H1 (cell line): ENCODE measurements around the gene NOTUM. TPM values are rescaled to one million over a fixed set of nuclear protein-coding genes. Genes with fewer than 3 reads are reported as not detected.

ENCODE experiments used
- CTCF ChIA-PET: fragments of 300-600 bp; sonication (Branson Sonifier 250); formaldehyde crosslinking; loops from one replicate; lab custom pipeline; 2021; ENCODE audit not compliant: partially characterized antibody; lab: Charles Lee
- POLR2A ChIA-PET: fragments of 300-600 bp; sonication (Branson Sonifier 250); formaldehyde crosslinking; loops from one replicate; lab custom pipeline; 2021; ENCODE audit warnings: inconsistent platforms; ENCODE audit not compliant: partially characterized antibody; lab: Charles Lee
- DNase-seq, 2 experiments: peaks; one replicate each; pipeline versions ENCODE4 v3.0.0 to v3.0.0-alpha.2; 2010 to 2022; ENCODE audit warnings: low spot score in 2 of 2, low read depth in 1 of 2, mixed read lengths in 1 of 2
- FAIRE-seq: peaks from 2 replicates; lab custom pipeline; 2011; peaks lifted over from hg19 to GRCh38; lab: Jason Lieb, UNC
- H2AFZ ChIP-seq: 2 replicates; pipeline ENCODE4 v1.8.1; 2012; ENCODE audit warnings: low read length, inconsistent platforms
- H2AK5ac ChIP-seq: 2 replicates; pipeline ENCODE4 v1.6.1; 2013; ENCODE audit warnings: low read depth, low read length
- H2BK120ac ChIP-seq: replicated peaks from 2 replicates; pipeline ENCODE3; 2013; ENCODE audit warnings: low read depth, low read length, inconsistent platforms
- H2BK12ac ChIP-seq: 2 replicates; pipeline ENCODE4 v1.6.1; 2013; ENCODE audit warnings: low read depth, low read length
- H2BK15ac ChIP-seq: 2 replicates; pipeline ENCODE4 v1.6.1; 2013; ENCODE audit warnings: low read length
- H2BK20ac ChIP-seq: 2 replicates; pipeline ENCODE4 v1.6.1; 2013; ENCODE audit warnings: low read length
- H2BK5ac ChIP-seq: 2 replicates; pipeline ENCODE4 v1.6.1; 2013; ENCODE audit warnings: low read depth, low read length
- H3K14ac ChIP-seq: 2 replicates; pipeline ENCODE4 v1.6.1; 2013; ENCODE audit warnings: inconsistent platforms; ENCODE audit not compliant: insufficient read length
- H3K18ac ChIP-seq: 2 replicates; pipeline ENCODE4 v1.6.1; 2013; ENCODE audit warnings: low read length; ENCODE audit errors: extremely low read depth
- H3K23ac ChIP-seq: 2 replicates; pipeline ENCODE4 v1.6.1; 2013; ENCODE audit warnings: inconsistent platforms; ENCODE audit not compliant: insufficient read length
- H3K23me2 ChIP-seq: 2 replicates; pipeline ENCODE4 v1.6.1; 2013; ENCODE audit warnings: low read depth, low read length
- H3K27ac ChIP-seq: 2 replicates; pipeline ENCODE4 v1.6.1; 2011; ENCODE audit warnings: low read depth, low read length, inconsistent platforms
- H3K27me3 ChIP-seq, 4 experiments: replicated peaks in 1 of 4; 1 replicate in 1 of 4; 2 replicates in 3 of 4; pipeline versions ENCODE4 v1.6.1 to v1.8.1; 2011 to 2013; ENCODE audit warnings: low read length in 3 of 4, mild to moderate bottlenecking in 3 of 4, inconsistent platforms in 2 of 4, mixed read lengths in 2 of 4, moderate library complexity in 1 of 4; ENCODE audit not compliant: control insufficient read depth in 3 of 4, insufficient read depth in 3 of 4; ENCODE audit errors: extremely low read depth in 1 of 4
- H3K36me3 ChIP-seq, 4 experiments: 2 replicates each; pipeline versions ENCODE4 v1.6.1 to v1.8.1; 2011 to 2013; ENCODE audit warnings: mild to moderate bottlenecking in 4 of 4, low read length in 3 of 4, moderate library complexity in 2 of 4, control low read depth in 1 of 4, inconsistent platforms in 1 of 4; ENCODE audit not compliant: insufficient read depth in 4 of 4, control insufficient read depth in 2 of 4
- H3K4ac ChIP-seq: replicated peaks from 2 replicates; pipeline ENCODE3; 2013; ENCODE audit warnings: low read length, low read depth, mixed read lengths, inconsistent platforms; ENCODE audit not compliant: insufficient read length
- H3K4me1 ChIP-seq, 4 experiments: replicated peaks in 1 of 4; 1 replicate in 1 of 4; 2 replicates in 3 of 4; pipeline versions ENCODE4 v1.6.1 to v1.8.1; 2011 to 2013; ENCODE audit warnings: low read length in 3 of 4, inconsistent platforms in 2 of 4, mixed read lengths in 1 of 4; ENCODE audit not compliant: insufficient read depth in 4 of 4, control insufficient read depth in 3 of 4
- H3K4me2 ChIP-seq, 2 experiments: 2 replicates each; pipeline versions ENCODE4 v1.6.1 to v1.8.1; 2011 to 2013; ENCODE audit warnings: low read depth in 2 of 2, low read length in 2 of 2, control low read depth in 1 of 2, inconsistent platforms in 1 of 2, mild to moderate bottlenecking in 1 of 2; ENCODE audit not compliant: insufficient read depth in 1 of 2
- H3K4me3 ChIP-seq, 4 experiments: fragments of 200-600, 300-600 bp in 1 of 4; sonication (generic), shearing (Covaris generic), sonication (Bioruptor Twin) in 1 of 4; 2 replicates each; pipeline versions ENCODE4 v1.5.1 to v1.8.1; 2011 to 2016; ENCODE audit warnings: low read length in 4 of 4, low read depth in 3 of 4, control low read depth in 2 of 4, inconsistent platforms in 2 of 4, mild to moderate bottlenecking in 2 of 4, mixed read lengths in 1 of 4, moderate library complexity in 1 of 4; ENCODE audit not compliant: insufficient read depth in 2 of 4; ENCODE audit errors: extremely low read depth in 1 of 4
- H3K56ac ChIP-seq: replicated peaks from 2 replicates; pipeline ENCODE3; 2013; ENCODE audit warnings: low read depth, mild to moderate bottlenecking, mixed read lengths, low read length, inconsistent platforms; ENCODE audit not compliant: insufficient read length
- H3K79me1 ChIP-seq: 2 replicates; pipeline ENCODE4 v1.6.1; 2013; ENCODE audit warnings: low read depth, low read length, control low read depth
- H3K79me2 ChIP-seq, 2 experiments: 2 replicates each; pipeline versions ENCODE4 v1.6.1 to v1.8.1; 2012 to 2013; ENCODE audit warnings: low read length in 2 of 2, mild to moderate bottlenecking in 2 of 2, inconsistent platforms in 1 of 2; ENCODE audit not compliant: insufficient read depth in 2 of 2, control insufficient read depth in 1 of 2
- H3K9ac ChIP-seq, 4 experiments: replicated peaks in 1 of 4; 1 replicate in 1 of 4; 2 replicates in 3 of 4; pipeline versions ENCODE4 v1.6.1 to v1.8.1; 2011 to 2013; ENCODE audit warnings: low read depth in 3 of 4, low read length in 3 of 4, control low read depth in 2 of 4, mild to moderate bottlenecking in 2 of 4, moderate library complexity in 2 of 4, inconsistent platforms in 1 of 4; ENCODE audit errors: extremely low read depth in 1 of 4
- H3K9me3 ChIP-seq, 2 experiments: 2 replicates each; pipeline versions ENCODE4 v1.6.1 to v1.8.1; 2012 to 2013; ENCODE audit warnings: mild to moderate bottlenecking in 2 of 2, moderate library complexity in 2 of 2, control low read depth in 1 of 2, inconsistent platforms in 1 of 2, low read depth in 1 of 2, low read length in 1 of 2, mixed read lengths in 1 of 2; ENCODE audit not compliant: insufficient read depth in 2 of 2
- H4K20me1 ChIP-seq, 2 experiments: replicated peaks in 1 of 2; 2 replicates each; pipeline versions ENCODE3 to v1.8.1; 2011 to 2013; ENCODE audit warnings: inconsistent platforms in 2 of 2, low read length in 2 of 2, mild to moderate bottlenecking in 1 of 2; ENCODE audit not compliant: insufficient read depth in 2 of 2, control insufficient read depth in 1 of 2
- H4K5ac ChIP-seq: 2 replicates; pipeline ENCODE4 v1.6.1; 2013; ENCODE audit warnings: low read length, low read depth, mixed read lengths, inconsistent platforms; ENCODE audit not compliant: insufficient read length
- H4K8ac ChIP-seq: 2 replicates; pipeline ENCODE4 v1.8.0; 2013; ENCODE audit warnings: mild to moderate bottlenecking, moderate library complexity, low read length, inconsistent platforms; ENCODE audit not compliant: insufficient read depth; ENCODE audit errors: extremely low read depth
- H4K91ac ChIP-seq: replicated peaks from 2 replicates; pipeline ENCODE3; 2013; ENCODE audit warnings: low read length, mixed read lengths, inconsistent platforms; ENCODE audit not compliant: insufficient read length
- POLR2AphosphoS5 ChIP-seq: IDR thresholded peaks from 2 replicates; pipeline ENCODE4 v1.6.1; 2011; ENCODE audit warnings: low read depth, low read length
- RAD21 ChIP-seq, 2 experiments: IDR thresholded peaks in 1 of 2; conservative IDR thresholded peaks in 1 of 2; 2 replicates each; pipeline ENCODE4 v1.6.1; 2011; ENCODE audit warnings: low read depth in 2 of 2, low read length in 2 of 2, improper control_type of control experiment in 1 of 2, inconsistent platforms in 1 of 2, mild to moderate bottlenecking in 1 of 2, moderate library complexity in 1 of 2
- YY1 ChIP-seq: IDR thresholded peaks from 2 replicates; pipeline ENCODE4 v1.6.1; 2011; ENCODE audit warnings: low read depth, mild to moderate bottlenecking, low read length
- ZNF274 ChIP-seq: IDR thresholded peaks from 2 replicates; pipeline ENCODE4 v1.7.0; 2012; ENCODE audit warnings: low read length, borderline replicate concordance; ENCODE audit errors: extremely low read depth
- WGBS, 2 experiments: shearing (Covaris generic) in 1 of 2; methylation state at CpG; one replicate each; pipeline versions ENCODE4 v1.1.6 to v1.1.7; 2013 to 2015; ENCODE audit warnings: low lambda C conversion rate in 2 of 2, mixed read lengths in 2 of 2, inconsistent platforms in 1 of 2, low coverage in 1 of 2, missing lambda C conversion rate in 1 of 2; ENCODE audit not compliant: insufficient replicate concordance in 2 of 2, insufficient coverage in 1 of 2, insufficient read length in 1 of 2; ENCODE audit errors: extremely low coverage in 1 of 2, missing lambda C conversion rate in 1 of 2; 5-methylcytosine and 5-hydroxymethylcytosine counted together
- polyA plus RNA-seq, 7 experiments: library from polyadenylated mRNA; depleted of rRNA in 3 of 7; stranded (reverse) in 5 of 7; unstranded in 2 of 7; fragments of >200 nt in 5 of 7; fragments of 200-250 nt in 2 of 7; gene quantifications; 1 replicate in 5 of 7; 2 replicates in 1 of 7; 4 replicates in 1 of 7; pipeline versions ENCODE4 v1.2.1 to v1.2.3, GENCODE V29; 2011 to 2013; ENCODE audit warnings: missing spikeins in 2 of 7, mixed read lengths in 2 of 7
- total RNA-seq: library from RNA; stranded (reverse); fragmentation: NEBNext Ultra II Directional; extraction: Animal tissue kit (Norgen Biotek cat#: 25700); gene quantifications from 2 replicates; pipeline ENCODE4 v1.2.1, GENCODE V29; 2021

Gene NOTUM
- total and polyA plus RNA-seq, 2 of the 8 experiments (the other 6 are each of a cell fraction or from before 2014, with no cell fraction given): 0.45 to 0.76 TPM

- Histone ChIP-seq H2BK20ac (no peak overlapping the region), H3K14ac (no peak overlapping the region), H3K79me2 (0 out of 4 replicates have a peak, but pooled peaks cover 0 to 4% of the 10 kb centered on the region in 2 experiments), H3K9me3 (no peaks in the 10 kb centered on the region), H3K23me2 (peaks cover 11% of the 10 kb centered on the region; the same call in 1 of the 2 replicates), H3K4me1 (peaks cover 0 to 7% (median 6%) of the 10 kb centered on the region in 4 experiments; a peak in 5 of 7 replicates), H3K18ac (no peak overlapping the region), H2AK5ac (no peak overlapping the region), H3K27me3 (peaks cover 0 to 12% (median 11%) of the 10 kb centered on the region in 4 experiments; a peak in 5 of 7 replicates), H3K27ac (no peak overlapping the region), H3K36me3 (peaks cover 2 to 21% (median 12%) of the 10 kb centered on the region in 4 experiments; a peak in 5 of 8 replicates), H4K5ac (no peak overlapping the region), H3K4me3 (no peak overlapping the region), H2AFZ (no peak overlapping the region), H4K91ac (no peak overlapping the region), H2BK12ac (no peak overlapping the region), H3K56ac (no peak overlapping the region), H3K9ac (no peak overlapping the region), H4K20me1 (peaks cover 0 to 6% of the 10 kb centered on the region in 2 experiments), H2BK5ac (0 out of 2 replicates have a peak overlapping the region, but pooled peaks have one; percentile 15), H3K4ac (no peak overlapping the region), H3K4me2 (no peak overlapping the region), H2BK120ac (no peak overlapping the region), H3K79me1 (peaks cover 3% of the 10 kb centered on the region; the same call in 1 of the 2 replicates), H4K8ac (no peak overlapping the region), H2BK15ac (no peak overlapping the region), H3K23ac (no peak overlapping the region)
- POLR2A ChIA-PET: interaction anchor here (0.9 to 5.8 kb wide), 6 partner anchors 9 to 115 kb away, joined by 3 to 40 read pairs (median 4); no protein-coding TSS in a partner anchor
- TF ChIP-seq ZNF274: no peak
- no peak for TF ChIP-seq YY1
- TF ChIP-seq POLR2AphosphoS5: no peak
- no peak for TF ChIP-seq RAD21 (IDR thresholded peaks at IDR 0.05 in 1 of 2, conservative IDR thresholded peaks at IDR 0.05 in 1 of 2; ENCODE audit: low read depth in 2 of 2, low read length in 2 of 2)
- 90% methylated on average over 9 of the region's 9 CpGs; no CpG with 5 or more reads in 1 of the 2 experiments for WGBS, 2 experiments
- CTCF ChIA-PET: interaction anchor here (0.6 to 1.1 kb wide), 5 partner anchors 13 to 1721 kb away, joined by 3 to 4 read pairs (median 3); no protein-coding TSS in a partner anchor
- no peak for DNase-seq
- no peak for FAIRE-seq
These were observed 19.8 kb upstream of the NOTUM start for GRCh38 chr17:81980707-81981343.
